HepG2 (cell line): Measurements from ENCODE around the gene CUL9. TPM values are rescaled to one million over a fixed set of nuclear protein-coding genes. Genes with fewer than 3 reads are reported as not detected.

Experiments used
- ATAC-seq: fragments of 200-7000 bp; cut with Tn5 transposase; 3 replicates; pipeline ENCODE4 v1.9.1; 2020; ENCODE audit warnings: mild to moderate bottlenecking, moderate library complexity
- BruUV-seq: library from RNA; stranded (reverse); fragments of 400-500 nt; replicated peaks from 2 replicates; lab custom pipeline; 2021; lab: Mats Ljungman, UMichigan
- CTCF ChIA-PET: fragments of 300-600 bp; formaldehyde crosslinking; extraction: SDS; loops from one replicate; lab custom pipeline; 2021; ENCODE audit warnings: low total read pairs, inconsistent platforms, low intra/inter-chr PET ratio; lab: Yijun Ruan, JAX
- POLR2A ChIA-PET: fragments of 350-600 bp; sonication (Branson Sonifier 250); formaldehyde crosslinking; loops from one replicate; lab custom pipeline; 2020; ENCODE audit warnings: antibody characterized with exemption, inconsistent platforms; lab: Yijun Ruan, JAX
- DNase-seq: peaks from one replicate; pipeline ENCODE4 v3.0.0-alpha.2; 2015; ENCODE audit warnings: low spot score
- FAIRE-seq: peaks from 3 replicates; lab custom pipeline; 2011; peaks lifted over from hg19 to GRCh38; lab: Jason Lieb, UNC
- H2AFZ ChIP-seq: one replicate; pipeline ENCODE4 v1.6.1; 2011; ENCODE audit warnings: low read length, inconsistent platforms
- H3K27ac ChIP-seq: fragments of 300-600 bp; 3 replicates; pipeline ENCODE4 v1.8.0; 2011; ENCODE audit warnings: mixed run types, mild to moderate bottlenecking, mixed read lengths, low read length, inconsistent platforms; ENCODE audit not compliant: insufficient read depth; ENCODE audit errors: extremely low read length
- H3K27me3 ChIP-seq, 2 experiments: fragments of 200-600 bp in 1 of 2; 2 replicates in 1 of 2; 3 replicates in 1 of 2; pipeline versions ENCODE4 v1.6.0 to v1.8.0; 2011; ENCODE audit warnings: low read length in 2 of 2, mild to moderate bottlenecking in 2 of 2, moderate library complexity in 2 of 2, inconsistent platforms in 1 of 2; ENCODE audit not compliant: insufficient read depth in 2 of 2, control insufficient read depth in 1 of 2
- H3K36me3 ChIP-seq, 2 experiments: fragments of 200-600 bp in 1 of 2; replicated peaks in 1 of 2; 2 replicates in 1 of 2; 3 replicates in 1 of 2; pipeline versions ENCODE4 v1.5.1 to v1.8.0; 2011; ENCODE audit warnings: low read length in 2 of 2, inconsistent platforms in 1 of 2; ENCODE audit not compliant: insufficient read depth in 2 of 2, control insufficient read depth in 1 of 2
- H3K4me1 ChIP-seq: 2 replicates; pipeline ENCODE4 v1.5.1; 2012; ENCODE audit warnings: low read length, inconsistent platforms; ENCODE audit not compliant: insufficient read depth
- H3K4me2 ChIP-seq: 2 replicates; pipeline ENCODE4 v1.6.0; 2011; ENCODE audit warnings: low read depth, low read length, inconsistent platforms
- H3K4me3 ChIP-seq, 3 experiments: fragments of 200-600 bp in 1 of 3; sonication (generic), shearing (Covaris generic) in 1 of 3; replicated peaks in 1 of 3; 2 replicates each; pipeline ENCODE4 v1.5.1; 2011 to 2016; ENCODE audit warnings: low read length in 3 of 3, inconsistent platforms in 2 of 3, low read depth in 2 of 3, mild to moderate bottlenecking in 2 of 3, control low read depth in 1 of 3, mixed read lengths in 1 of 3; ENCODE audit not compliant: insufficient read depth in 1 of 3
- H3K79me2 ChIP-seq: one replicate; pipeline ENCODE4 v1.6.1; 2011; ENCODE audit warnings: low read length, inconsistent platforms; ENCODE audit not compliant: insufficient read depth
- H3K9ac ChIP-seq: 2 replicates; pipeline ENCODE4 v1.6.0; 2011; ENCODE audit warnings: mild to moderate bottlenecking, low read depth, low read length, inconsistent platforms; ENCODE audit not compliant: insufficient read depth
- H3K9me3 ChIP-seq: 2 replicates; pipeline ENCODE4 v1.5.1; 2012; ENCODE audit warnings: mild to moderate bottlenecking, low read length
- H4K20me1 ChIP-seq: 2 replicates; pipeline ENCODE4 v1.6.0; 2011; ENCODE audit warnings: inconsistent platforms, mild to moderate bottlenecking, low read length, moderate library complexity; ENCODE audit not compliant: insufficient read depth
- JUND ChIP-seq: sonication (generic); formaldehyde crosslinking; IDR thresholded peaks from 2 replicates; pipeline ENCODE4 v1.8.0; 2022; ENCODE audit warnings: mild to moderate bottlenecking, missing genetic modification reagents
- KDM1A ChIP-seq: IDR thresholded peaks from 2 replicates; pipeline ENCODE4 v1.6.1; 2016; ENCODE audit warnings: missing compliant biosample characterization
- KLF6 ChIP-seq: IDR thresholded peaks from 2 replicates; pipeline ENCODE4 v1.8.0; 2016; ENCODE audit warnings: missing biosample characterization, missing genetic modification reagents
- NAIF1 ChIP-seq: sonication (generic); formaldehyde crosslinking; IDR thresholded peaks from 2 replicates; pipeline ENCODE4 v1.5.0; 2020; ENCODE audit warnings: mild to moderate bottlenecking, missing genetic modification reagents, borderline replicate concordance
- PHB2 ChIP-seq: fragments of 450-650 bp; IDR thresholded peaks from 2 replicates; pipeline ENCODE4 v1.6.1; 2018; ENCODE audit not compliant: partially characterized antibody
- SIX4 ChIP-seq: sonication (generic); formaldehyde crosslinking; IDR thresholded peaks from 2 replicates; pipeline ENCODE4 v1.4.0; 2020; ENCODE audit warnings: missing genetic modification reagents
- SOX5 ChIP-seq: IDR thresholded peaks from 2 replicates; pipeline ENCODE4 v1.6.1; 2016; ENCODE audit warnings: borderline replicate concordance
- TRIM24 ChIP-seq: sonication (generic); formaldehyde crosslinking; IDR thresholded peaks from 2 replicates; pipeline ENCODE4 v1.8.0; 2022; ENCODE audit warnings: mild to moderate bottlenecking, missing genetic modification reagents
- ZFP91 ChIP-seq: sonication (generic); formaldehyde crosslinking; IDR thresholded peaks from 2 replicates; pipeline ENCODE4 v1.9.0; 2022; ENCODE audit warnings: missing genetic modification reagents, mild to moderate bottlenecking, borderline replicate concordance
- ZNF281 ChIP-seq: sonication (generic); formaldehyde crosslinking; IDR thresholded peaks from 2 replicates; pipeline ENCODE4 v1.4.0; 2020; ENCODE audit warnings: missing genetic modification reagents, borderline replicate concordance
- ZNF512 ChIP-seq: sonication (generic); formaldehyde crosslinking; IDR thresholded peaks from 2 replicates; pipeline ENCODE4 v1.4.0; 2020; ENCODE audit warnings: mild to moderate bottlenecking, missing genetic modification reagents
- ZNF761 ChIP-seq: sonication (generic); formaldehyde crosslinking; conservative IDR thresholded peaks from 2 replicates; pipeline ENCODE4 v1.4.0; 2020; ENCODE audit warnings: mild to moderate bottlenecking, missing genetic modification reagents
- WGBS: methylation state at CpG from one replicate; pipeline ENCODE4 v1.1.6; 2017; ENCODE audit warnings: low lambda C conversion rate; 5-methylcytosine and 5-hydroxymethylcytosine counted together
- in situ Hi-C: cut with HindIII; loops from 2 replicates; pipeline ENCODE4 v1.10.0; 2017; ENCODE audit warnings: low pct_unique_long_range_greater_than_20kb; ENCODE audit not compliant: extremely low pct_ligation_motif_present
- intact Hi-C: fragments of 100-400 bp; cut with micrococcal nuclease; formaldehyde crosslinking; loops from one replicate; pipeline ENCODE4 v1.10.0; 2022; ENCODE audit not compliant: unreplicated experiment
- polyA plus RNA-seq, 8 experiments: library from polyadenylated mRNA; depleted of rRNA in 3 of 8; stranded (reverse) in 7 of 8; unstranded in 1 of 8; fragments of >200 nt; fragmentation: Illumina TruSeq in 4 of 8; extraction: Trizol in 4 of 8; gene quantifications; 2 replicates each; pipeline versions ENCODE4 v1.2.1 to v1.2.3, GENCODE V29; 2011 to 2016; ENCODE audit warnings: low read depth in 4 of 8, missing spikeins in 1 of 8, mixed read lengths in 1 of 8; ENCODE audit not compliant: insufficient read depth in 1 of 8
- total RNA-seq, 5 experiments: library from RNA; depleted of rRNA; stranded (reverse); fragments of >200 nt; fragmentation: Illumina TruSeq; extraction: Trizol; gene quantifications; 2 replicates each; pipeline ENCODE4 v1.2.3, GENCODE V29; 2016; ENCODE audit warnings: low read depth in 1 of 5
- TF ChIP-seq, protein P1 (sequence below): sonication (generic); formaldehyde crosslinking; IDR thresholded peaks from 2 replicates; pipeline ENCODE4 v1.5.1; 2020; ENCODE audit warnings: mild to moderate bottlenecking, missing genetic modification reagents, borderline replicate concordance
- TF ChIP-seq, protein P2 (sequence below): IDR thresholded peaks from 2 replicates; pipeline ENCODE4 v1.6.1; 2016; ENCODE audit warnings: control low read depth

CUL9 gene
- total and polyA plus RNA-seq, 2 of the 13 experiments (the other 11 are each of a cell fraction or from before 2014, with no cell fraction given) = 11.4 to 13.7 TPM

- Histone ChIP-seq H3K4me1 (peaks cover 22% of the 10 kb centered on the region), H3K9me3 (no peaks in the 10 kb centered on the region), H3K4me3 (peak overlapping the region; percentile 73 to 83 (median 78)), H3K4me2 (peak overlapping the region; percentile 96), H3K27me3 (no peaks in the 10 kb centered on the region; a peak in 1 of 5 replicates), H3K27ac (peak overlapping the region; percentile 58), H3K9ac (peak overlapping the region; percentile 80), H3K36me3 (peaks cover 15 to 23% of the 10 kb centered on the region in 2 experiments), H3K79me2 (no peaks in the 10 kb centered on the region), H4K20me1 (no peaks in the 10 kb centered on the region), H2AFZ (no peak overlapping the region)
- ChIA-PET CTCF (no interaction called here), POLR2A (interaction anchor here (0.9 to 2.4 kb wide), 24 partner anchors 8 to 310 kb away, joined by 3 to 12 read pairs (median 5); partner anchors contain the start of genes ABCC10, CUL7, DNPH1 and KLC4)
- 61% methylated on average over 9 of the region's 9 CpGs for WGBS
- ATAC-seq (no peak), FAIRE-seq (no peak), DNase-seq (no peak)
- intact Hi-C loops (no loop called here), in situ Hi-C loops (no loop called here)
- TSS peak; percentile 86 for BruUV-seq
- TF ChIP-seq ZFP91 (CRISPR knock-in tag) (no peak), TRIM24 (no peak), SIX4 (CRISPR knock-in tag) (no peak), JUND (CRISPR knock-in tag) (no peak), ZNF512 (CRISPR knock-in tag) (no peak), KLF6 (CRISPR knock-in tag) (no peak; the same call in 1 of the 2 replicates), KDM1A (CRISPR knock-in tag) (no peak), ZNF761 (CRISPR knock-in tag) (0 out of 2 replicates have a peak, but pooled peaks have one; percentile 9), PHB2 (no peak), SOX5 (CRISPR knock-in tag) (no peak), NAIF1 (CRISPR knock-in tag) (no peak; the same call in none of the 2 replicates), ZNF281 (CRISPR knock-in tag) (no peak)
- TF ChIP-seq, protein P1, sequence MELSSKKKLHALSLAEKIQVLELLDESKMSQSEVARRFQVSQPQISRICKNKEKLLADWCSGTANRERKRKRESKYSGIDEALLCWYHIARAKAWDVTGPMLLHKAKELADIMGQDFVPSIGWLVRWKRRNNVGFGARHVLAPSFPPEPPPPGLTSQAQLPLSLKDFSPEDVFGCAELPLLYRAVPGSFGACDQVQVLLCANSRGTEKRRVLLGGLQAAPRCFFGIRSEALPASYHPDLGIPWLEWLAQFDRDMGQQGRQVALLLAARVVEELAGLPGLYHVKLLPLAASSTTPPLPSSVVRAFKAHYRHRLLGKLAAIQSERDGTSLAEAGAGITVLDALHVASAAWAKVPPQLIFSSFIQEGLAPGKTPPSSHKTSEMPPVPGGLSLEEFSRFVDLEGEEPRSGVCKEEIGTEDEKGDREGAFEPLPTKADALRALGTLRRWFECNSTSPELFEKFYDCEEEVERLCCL = no peak
- TF ChIP-seq, protein P2, sequence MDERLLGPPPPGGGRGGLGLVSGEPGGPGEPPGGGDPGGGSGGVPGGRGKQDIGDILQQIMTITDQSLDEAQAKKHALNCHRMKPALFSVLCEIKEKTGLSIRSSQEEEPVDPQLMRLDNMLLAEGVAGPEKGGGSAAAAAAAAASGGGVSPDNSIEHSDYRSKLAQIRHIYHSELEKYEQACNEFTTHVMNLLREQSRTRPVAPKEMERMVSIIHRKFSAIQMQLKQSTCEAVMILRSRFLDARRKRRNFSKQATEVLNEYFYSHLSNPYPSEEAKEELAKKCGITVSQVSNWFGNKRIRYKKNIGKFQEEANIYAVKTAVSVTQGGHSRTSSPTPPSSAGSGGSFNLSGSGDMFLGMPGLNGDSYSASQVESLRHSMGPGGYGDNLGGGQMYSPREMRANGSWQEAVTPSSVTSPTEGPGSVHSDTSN (CRISPR knock-in tag) = no peak
Measured at GRCh38 chr6:43181621-43181941, 415 bp upstream of the CUL9 start.
